Measurements from ENCODE around the gene ENTHD1. TPM values are rescaled to one million over a fixed set of nuclear protein-coding genes. Genes with fewer than 3 reads are reported as not detected.

Gene ENTHD1
- total and polyA plus RNA-seq, 9 of the 15 experiments (the other 6 are each of a cell fraction or from before 2014, with no cell fraction given), result 0.13 to 0.98 (median 0.35) TPM

- TF ChIP-seq ARID3A (IDR thresholded peaks at IDR 0.05; ENCODE audit: borderline replicate concordance, low read depth, low read length), result peak; percentile 89
- TF ChIP-seq RB1 (IDR thresholded peaks at IDR 0.05; ENCODE audit: low read depth), result no peak
- no peak for TF ChIP-seq TRIM28 (IDR thresholded peaks at IDR 0.05)
- no peak for TF ChIP-seq NKRF (IDR thresholded peaks at IDR 0.05; ENCODE audit: borderline replicate concordance)
- no peak for TF ChIP-seq TGIF2 (CRISPR knock-in tag; IDR thresholded peaks at IDR 0.05)
- TF ChIP-seq CREB3L1 (IDR thresholded peaks at IDR 0.05; ENCODE audit: borderline replicate concordance, low read depth), result no peak
- peak; percentile 78 for TF ChIP-seq MTA3 (IDR thresholded peaks at IDR 0.05; ENCODE audit: borderline replicate concordance)
- no peak for TF ChIP-seq PRMT5 (CRISPR knock-in tag; IDR thresholded peaks at IDR 0.05)
- TF ChIP-seq MEF2D (tag; conservative IDR thresholded peaks at IDR 0.05; ENCODE audit: low read depth), result no peak
- TF ChIP-seq THAP7 (CRISPR knock-in tag; IDR thresholded peaks at IDR 0.05), result no peak
- no peak for TF ChIP-seq CBFB (CRISPR knock-in tag; IDR thresholded peaks at IDR 0.05)
- TF ChIP-seq JUND (IDR thresholded peaks at IDR 0.05; ENCODE audit: borderline replicate concordance, low read depth, low read length), result peak; percentile 96
- peak; percentile 94; the same call in 2 of the 3 replicates for TF ChIP-seq JUND (tag; IDR thresholded peaks at IDR 0.05; ENCODE audit: borderline replicate concordance, low read depth, low read length)
- peak; percentile 70 for TF ChIP-seq MAFG (tag; conservative IDR thresholded peaks at IDR 0.05)
- TF ChIP-seq U2AF2 (optimal IDR thresholded peaks at IDR 0.05; ENCODE audit: low read depth, low read length), result no peak
- no peak for TF ChIP-seq DACH1 (IDR thresholded peaks at IDR 0.05; ENCODE audit: partially characterized antibody)
- no peak for TF ChIP-seq NCOA6 (IDR thresholded peaks at IDR 0.05)
- 0 out of 2 replicates have a peak, but pooled peaks have one; percentile 28 for TF ChIP-seq BACH1 (tag; IDR thresholded peaks at IDR 0.05)
- TF ChIP-seq ATF1 (CRISPR knock-in tag; IDR thresholded peaks at IDR 0.05), result no peak
- no peak for TF ChIP-seq ATF1 (tag; IDR thresholded peaks at IDR 0.05)
- TF ChIP-seq NUFIP1 (IDR thresholded peaks at IDR 0.05; ENCODE audit: partially characterized antibody), result peak; percentile 9
- TF ChIP-seq BCOR (IDR thresholded peaks at IDR 0.05), result no peak
- no peak for TF ChIP-seq DEAF1 (CRISPR knock-in tag; IDR thresholded peaks at IDR 0.05)
- TF ChIP-seq FOXJ3 (CRISPR knock-in tag; IDR thresholded peaks at IDR 0.05), result no peak
Measured at GRCh38 chr22:39920134-39920743, 26.7 kb upstream of the ENTHD1 start (continued).

Measured in K562 (cell line).